Smooth muscle cell (in vitro differentiated cells): ENCODE measurements around the gene CCDC149. TPM values are rescaled to one million over a fixed set of nuclear protein-coding genes. Genes with fewer than 3 reads are reported as not detected.

Experiments
- DNase-seq: peaks from one replicate; lab custom pipeline; 2025; ENCODE audit not compliant: unreplicated experiment; lab: John Stamatoyannopoulos, UW
- H2AFZ ChIP-seq: fragments of 200-600 bp; sonication (generic); 2 replicates; pipeline ENCODE4 v1.6.0; 2016; ENCODE audit warnings: antibody characterized with exemption, low read depth, mild to moderate bottlenecking
- H3F3A ChIP-seq: fragments of 200-600 bp; sonication (generic); 2 replicates; pipeline ENCODE4 v1.6.0; 2017; ENCODE audit warnings: antibody characterized with exemption, low read depth
- H3K27ac ChIP-seq: fragments of 200-600 bp; sonication (generic); 2 replicates; pipeline ENCODE4 v1.5.1; 2016; ENCODE audit warnings: low read depth, mild to moderate bottlenecking
- H3K27me3 ChIP-seq: fragments of 200-600 bp; sonication (generic); 2 replicates; pipeline ENCODE4 v1.6.1; 2016; ENCODE audit warnings: low read depth, mild to moderate bottlenecking
- H3K36me3 ChIP-seq: fragments of 200-600 bp; sonication (generic); 2 replicates; pipeline ENCODE4 v1.5.1; 2016; ENCODE audit warnings: low read depth
- H3K4me1 ChIP-seq: fragments of 200-600 bp; sonication (generic); 2 replicates; pipeline ENCODE4 v1.5.1; 2016; ENCODE audit warnings: low read depth
- H3K4me2 ChIP-seq: fragments of 200-600 bp; sonication (generic); 2 replicates; pipeline ENCODE4 v1.6.0; 2016; ENCODE audit warnings: mild to moderate bottlenecking
- H3K4me3 ChIP-seq: fragments of 200-600 bp; sonication (generic); 2 replicates; pipeline ENCODE4 v1.5.1; 2016; ENCODE audit warnings: mild to moderate bottlenecking
- H3K79me2 ChIP-seq: fragments of 200-600 bp; sonication (generic); 2 replicates; pipeline ENCODE4 v1.6.0; 2016; ENCODE audit warnings: low read depth, mild to moderate bottlenecking
- H3K9ac ChIP-seq: fragments of 200-600 bp; sonication (generic); 2 replicates; pipeline ENCODE4 v1.6.0; 2016; ENCODE audit warnings: low read depth
- H3K9me3 ChIP-seq: fragments of 200-600 bp; sonication (generic); replicated peaks from 2 replicates; pipeline ENCODE4 v1.5.1; 2016; ENCODE audit warnings: low read depth
- H4K20me1 ChIP-seq: fragments of 200-600 bp; sonication (generic); 2 replicates; pipeline ENCODE4 v1.6.0; 2016; ENCODE audit warnings: low read depth
- WGBS: methylation state at CpG from one replicate; pipeline ENCODE4 v1.1.7; 2016; ENCODE audit warnings: low lambda C conversion rate; 5-methylcytosine and 5-hydroxymethylcytosine counted together
- polyA plus RNA-seq: library from polyadenylated mRNA; unstranded; fragments of >200 nt; fragmentation: Nextera tagmentation; extraction: Ambion mirVana; gene quantifications from 2 replicates; pipeline ENCODE4 v1.2.1, GENCODE V29; 2016
- total RNA-seq: library from RNA; depleted of rRNA; stranded (reverse); fragments of >200 nt; gene quantifications from 2 replicates; pipeline ENCODE4 v1.2.3, GENCODE V29; 2014
- TF ChIP-seq, protein P1 (sequence below): fragments of 200-600 bp; sonication (generic); IDR thresholded peaks from 2 replicates; pipeline ENCODE4 v1.5.1; 2017; ENCODE audit warnings: borderline replicate concordance, mild to moderate bottlenecking, antibody characterized with exemption; ENCODE audit not compliant: insufficient read depth, poor library complexity, severe bottlenecking

The CCDC149 gene
- total and polyA plus RNA-seq, 2 experiments from 2014 or later, result 5.5 to 10.7 TPM

DNA sequence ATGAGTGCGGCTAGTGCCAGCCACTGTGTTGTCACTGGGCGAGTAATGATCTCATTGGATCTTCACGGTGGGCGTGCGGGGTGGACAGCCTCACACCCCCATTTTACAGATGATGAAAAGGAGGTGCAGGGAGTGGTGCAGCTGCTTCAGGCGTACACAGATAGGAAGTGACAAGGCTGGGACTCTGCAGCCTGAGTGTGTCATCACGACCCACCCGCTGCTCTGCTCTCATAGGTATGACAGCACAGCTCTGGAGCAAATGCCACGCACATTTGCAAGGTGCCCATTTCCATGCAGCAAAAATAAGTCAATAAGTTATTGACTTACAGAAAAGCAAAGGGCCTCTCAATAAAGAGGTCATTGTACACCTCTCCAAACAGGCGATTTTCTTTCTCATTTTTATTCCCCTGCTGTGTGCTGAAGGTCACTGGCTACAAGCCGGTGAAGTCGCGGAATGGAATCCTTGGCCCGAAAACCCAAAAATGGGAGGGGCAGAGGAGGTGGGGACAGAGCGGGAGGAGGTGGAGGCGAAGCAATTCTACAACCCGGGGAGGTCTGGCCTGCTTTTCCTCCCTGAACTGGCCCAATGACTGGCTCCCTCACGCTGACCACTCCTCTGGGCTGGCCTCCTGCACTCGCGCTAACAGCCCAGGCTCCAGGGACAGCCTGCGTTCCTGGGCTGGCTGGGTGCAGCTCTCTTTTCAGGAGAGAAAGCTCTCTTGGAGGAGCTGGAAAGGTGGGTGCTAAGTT is 117.8 kb downstream of the CCDC149 start, which contains the start of gene SOD3:
Gene SOD3 (plus strand): TSS at position 658 of the 750 bp plus-strand sequence. CDS start 3,949 bp downstream, outside the sequence.
- DNase-seq, result peak; percentile 45
- Histone ChIP-seq H3K9ac (peak within 1 kb of the TSS; percentile 49), H3K4me1 (peaks cover 10% of the 10 kb centered on the region)

GRCh38 chr4:24794480-24794879 is 118.4 kb downstream of the CCDC149 start:
- TF ChIP-seq, protein P1, sequence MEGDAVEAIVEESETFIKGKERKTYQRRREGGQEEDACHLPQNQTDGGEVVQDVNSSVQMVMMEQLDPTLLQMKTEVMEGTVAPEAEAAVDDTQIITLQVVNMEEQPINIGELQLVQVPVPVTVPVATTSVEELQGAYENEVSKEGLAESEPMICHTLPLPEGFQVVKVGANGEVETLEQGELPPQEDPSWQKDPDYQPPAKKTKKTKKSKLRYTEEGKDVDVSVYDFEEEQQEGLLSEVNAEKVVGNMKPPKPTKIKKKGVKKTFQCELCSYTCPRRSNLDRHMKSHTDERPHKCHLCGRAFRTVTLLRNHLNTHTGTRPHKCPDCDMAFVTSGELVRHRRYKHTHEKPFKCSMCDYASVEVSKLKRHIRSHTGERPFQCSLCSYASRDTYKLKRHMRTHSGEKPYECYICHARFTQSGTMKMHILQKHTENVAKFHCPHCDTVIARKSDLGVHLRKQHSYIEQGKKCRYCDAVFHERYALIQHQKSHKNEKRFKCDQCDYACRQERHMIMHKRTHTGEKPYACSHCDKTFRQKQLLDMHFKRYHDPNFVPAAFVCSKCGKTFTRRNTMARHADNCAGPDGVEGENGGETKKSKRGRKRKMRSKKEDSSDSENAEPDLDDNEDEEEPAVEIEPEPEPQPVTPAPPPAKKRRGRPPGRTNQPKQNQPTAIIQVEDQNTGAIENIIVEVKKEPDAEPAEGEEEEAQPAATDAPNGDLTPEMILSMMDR, result no peak
- DNase-seq, result peak; percentile 22
- Histone ChIP-seq H3K27me3 (peaks cover 14% of the 10 kb centered on the region), H4K20me1 (no peaks in the 10 kb centered on the region), H3K9me3 (no peaks in the 10 kb centered on the region), H3K4me2 (peak overlapping the region; percentile 84), H2AFZ (no peak overlapping the region), H3K27ac (peak overlapping the region; percentile 84), H3F3A (peaks cover 9% of the 10 kb centered on the region), H3K4me3 (peak overlapping the region; percentile 36), H3K4me1 (peaks cover 8% of the 10 kb centered on the region), H3K79me2 (no peaks in the 10 kb centered on the region), H3K36me3 (no peaks in the 10 kb centered on the region), H3K9ac (peak overlapping the region; percentile 54)
- whole genome bisulfite sequencing, result 14% methylated on average over 10 of the region's 10 CpGs

More for the DNA sequence above, 117.8 kb downstream of the CCDC149 start, which contains the start of gene SOD3:
- Histone ChIP-seq H3K36me3 (no peaks in the 10 kb centered on the region), H3K9me3 (no peaks in the 10 kb centered on the region), H3K27me3 (peaks cover 20% of the 10 kb centered on the region), H3K4me2 (peak within 1 kb of the TSS; percentile 84), H3K79me2 (no peaks in the 10 kb centered on the region), H2AFZ (peak within 1 kb of the TSS; percentile 59), H3F3A (peaks cover 9% of the 10 kb centered on the region), H4K20me1 (no peaks in the 10 kb centered on the region), H3K27ac (peak within 1 kb of the TSS; percentile 84), H3K4me3 (peak within 1 kb of the TSS; percentile 36)
- 18% methylated on average over 21 of the region's 21 CpGs for WGBS
- TF ChIP-seq, protein P1, result no peak

GRCh38 chr4:24794051-24794450 is 118.8 kb downstream of the CCDC149 start:
- Histone ChIP-seq H3K4me2 (peak overlapping the region; percentile 84), H3K4me3 (no peak overlapping the region), H3K9ac (peak overlapping the region; percentile 54), H2AFZ (no peak overlapping the region), H3K27ac (peak overlapping the region; percentile 84), H3K79me2 (no peaks in the 10 kb centered on the region), H3K36me3 (no peaks in the 10 kb centered on the region), H3F3A (peaks cover 9% of the 10 kb centered on the region), H4K20me1 (no peaks in the 10 kb centered on the region), H3K27me3 (peaks cover 10% of the 10 kb centered on the region), H3K9me3 (no peaks in the 10 kb centered on the region), H3K4me1 (peaks cover 8% of the 10 kb centered on the region)
- 32% methylated on average over 4 of the region's 4 CpGs for WGBS
- TF ChIP-seq, protein P1, result no peak
- DNase-seq, result no peak
